Gastroesophageal sphincter (tissue), 4 donors: ENCODE data around the gene SLC39A11. TPM values are rescaled to one million over a fixed set of nuclear protein-coding genes. Genes with fewer than 3 reads are reported as not detected.

Experiments
- ATAC-seq: fragments of 150-250 bp; one replicate; pipeline ENCODE4 v1.9.1; 2016; ENCODE audit warnings: mild to moderate bottlenecking, moderate library complexity
- H3K27ac ChIP-seq, 4 donors: fragments of 200-600 bp; sonication (generic) in 3 of 4; 1 replicate in 3 of 4; 2 replicates in 1 of 4; pipeline ENCODE4 v1.5.1; 2016 to 2019
- H3K27me3 ChIP-seq: fragments of 200-600 bp; sonication (generic); one replicate; pipeline ENCODE4 v1.5.1; 2019
- H3K36me3 ChIP-seq, 2 donors: fragments of 200-600 bp; sonication (generic); one replicate each; pipeline ENCODE4 v1.5.1; 2019; ENCODE audit warnings: control low read depth in 1 of 2
- H3K4me1 ChIP-seq, 3 donors: fragments of 200-600 bp; sonication (generic); 1 replicate in 2 of 3; 2 replicates in 1 of 3; pipeline ENCODE4 v1.5.1; 2016 to 2019; ENCODE audit warnings: control low read depth in 2 of 3
- H3K4me3 ChIP-seq, 2 donors: fragments of 200-600 bp; sonication (generic); one replicate each; pipeline ENCODE4 v1.5.1; 2019; ENCODE audit warnings: mild to moderate bottlenecking in 1 of 2, moderate library complexity in 1 of 2
- H3K9me3 ChIP-seq, 3 donors: fragments of 200-600 bp; sonication (generic); one replicate each; pipeline ENCODE4 v1.5.1; 2017 to 2019; ENCODE audit warnings: control low read depth in 2 of 3
- CTCF ChIP-seq, 4 experiments: fragments of 200-600 bp in 2 of 4; fragments of 450-650 bp in 2 of 4; sonication (generic) in 1 of 4; IDR thresholded peaks; one replicate each; pipeline ENCODE4 v1.5.1; 2017 to 2019; ENCODE audit warnings: antibody characterized with exemption in 4 of 4, mild to moderate bottlenecking in 2 of 4, moderate library complexity in 2 of 4
- EP300 ChIP-seq: sonication (generic); formaldehyde crosslinking; IDR thresholded peaks from one replicate; pipeline ENCODE4 v1.6.1; 2017; ENCODE audit warnings: antibody characterized with exemption, mild to moderate bottlenecking
- POLR2A ChIP-seq, 2 donors: fragments of 450-650 bp; IDR thresholded peaks; one replicate each; pipeline ENCODE4 v1.6.1; 2017; ENCODE audit warnings: antibody characterized with exemption in 2 of 2, mild to moderate bottlenecking in 2 of 2, moderate library complexity in 1 of 2
- POLR2AphosphoS5 ChIP-seq: sonication (generic); formaldehyde crosslinking; IDR thresholded peaks from one replicate; pipeline ENCODE4 v1.6.1; 2017; ENCODE audit warnings: antibody characterized with exemption
- WGBS, 2 donors: methylation state at CpG; one replicate each; pipeline ENCODE4 v1.1.5; 2018; ENCODE audit warnings: low coverage in 1 of 2; 5-methylcytosine and 5-hydroxymethylcytosine counted together
- total RNA-seq, 4 donors: library from RNA; depleted of rRNA; stranded (reverse); fragments of >200 nt; gene quantifications; one replicate each; pipeline ENCODE4 v1.1.0, GENCODE V29; 2016

The SLC39A11 gene
- total RNA-seq, 4 donors from 2014 or later = 11.6 to 16.8 (median 14.5) TPM

- H3K27me3 ChIP-seq = no peaks in the 10 kb centered on the region
- no peaks in the 10 kb centered on the region for H3K9me3 ChIP-seq
- TF ChIP-seq EP300 (no peak), POLR2A (IDR thresholded peaks at IDR 0.05) (no peak), CTCF (IDR thresholded peaks at IDR 0.05) (no peak), POLR2AphosphoS5 (no peak)
- no peak overlapping the region for H3K27ac ChIP-seq
- no peak overlapping the region for H3K4me3 ChIP-seq
- H3K36me3 ChIP-seq = peaks cover 0 to 10% of the 10 kb centered on the region in 2 donors
- no peaks in the 10 kb centered on the region for H3K4me1 ChIP-seq
- ATAC-seq = no peak
- WGBS, 2 donors = 85 to 89% methylated on average over 2 of the region's 2 CpGs
Measured at GRCh38 chr17:72890711-72891110, 201.8 kb downstream of the SLC39A11 start.

- no peak overlapping the region for H3K4me3 ChIP-seq
- H3K9me3 ChIP-seq = no peaks in the 10 kb centered on the region
- no peaks in the 10 kb centered on the region for H3K27me3 ChIP-seq
- TF ChIP-seq POLR2AphosphoS5 (no peak), EP300 (no peak), CTCF (IDR thresholded peaks at IDR 0.05) (no peak), POLR2A (IDR thresholded peaks at IDR 0.05) (no peak)
- no peak for ATAC-seq
- no peaks in the 10 kb centered on the region for H3K4me1 ChIP-seq
- H3K27ac ChIP-seq = no peak overlapping the region
- 76 to 79% methylated on average over 4 of the region's 4 CpGs for WGBS, 2 donors
- H3K36me3 ChIP-seq = peaks cover 0 to 23% of the 10 kb centered on the region in 2 donors
Measured at GRCh38 chr17:72887917-72888316, 204.6 kb downstream of the SLC39A11 start.

GRCh38 chr17:72887322-72887721, 205.2 kb downstream of the SLC39A11 start:
- no peak for TF ChIP-seq POLR2A (IDR thresholded peaks at IDR 0.05)
- TF ChIP-seq POLR2AphosphoS5 = no peak
- no peak for TF ChIP-seq EP300
- no peak for TF ChIP-seq CTCF (IDR thresholded peaks at IDR 0.05)
- 79 to 87% methylated on average over 8 of the region's 8 CpGs for WGBS, 2 donors
- Histone ChIP-seq H3K9me3 (no peaks in the 10 kb centered on the region), H3K36me3 (peaks cover 0 to 26% of the 10 kb centered on the region in 2 donors), H3K4me1 (no peaks in the 10 kb centered on the region), H3K27me3 (no peaks in the 10 kb centered on the region), H3K4me3 (no peak overlapping the region), H3K27ac (no peak overlapping the region)
- no peak for ATAC-seq

- no peak for ATAC-seq
- TF ChIP-seq POLR2A (IDR thresholded peaks at IDR 0.05) = no peak
- no peak for TF ChIP-seq POLR2AphosphoS5
- no peak for TF ChIP-seq EP300
- no peak for TF ChIP-seq CTCF (IDR thresholded peaks at IDR 0.05)
- no peaks in the 10 kb centered on the region for H3K9me3 ChIP-seq
- H3K36me3 ChIP-seq = peaks cover 0 to 26% of the 10 kb centered on the region in 2 donors
- H3K4me1 ChIP-seq = no peaks in the 10 kb centered on the region
- H3K27ac ChIP-seq = no peak overlapping the region
- 94 to 100% methylated on average over 3 of the region's 3 CpGs for WGBS, 2 donors
- H3K4me3 ChIP-seq = no peak overlapping the region
- H3K27me3 ChIP-seq = no peaks in the 10 kb centered on the region
Measured at GRCh38 chr17:72886622-72887021, 205.9 kb downstream of the SLC39A11 start.

DNA sequence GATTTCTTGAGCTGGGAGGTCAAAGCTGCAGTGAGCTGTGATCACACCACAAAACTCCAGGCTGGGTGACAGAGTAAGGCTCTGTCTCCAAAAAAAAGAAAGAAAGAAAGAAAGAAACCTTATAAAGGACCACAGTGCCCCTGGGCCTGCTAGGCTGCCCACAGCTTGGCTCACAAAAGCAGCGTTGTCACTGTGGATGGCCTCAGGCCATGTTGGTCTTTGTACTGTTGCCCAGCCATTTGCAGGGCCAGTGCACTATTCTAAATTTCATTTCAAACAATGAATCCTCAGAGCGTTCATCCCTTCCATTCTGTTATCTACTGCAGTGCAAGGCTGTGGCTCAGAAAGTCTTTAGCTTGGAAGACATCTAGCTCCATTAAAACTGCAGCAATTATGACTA, 208.4 kb downstream of the SLC39A11 start:
- Histone ChIP-seq H3K36me3 (peaks cover 0 to 37% of the 10 kb centered on the region in 2 donors), H3K4me1 (no peaks in the 10 kb centered on the region), H3K27ac (no peak overlapping the region), H3K4me3 (no peak overlapping the region), H3K9me3 (peaks cover 0 to 20% (median 0%) of the 10 kb centered on the region in 3 donors), H3K27me3 (no peaks in the 10 kb centered on the region)
- TF ChIP-seq EP300 (no peak), CTCF (IDR thresholded peaks at IDR 0.05) (no peak), POLR2A (IDR thresholded peaks at IDR 0.05) (no peak), POLR2AphosphoS5 (no peak)
- WGBS, 2 donors = 80 to 90% methylated on average over 1 of the region's 2 CpGs
- ATAC-seq = no peak
